Loucy (cell line): ENCODE results near the gene DDX31.

ENCODE experiments used
- H2AFZ ChIP-seq: fragments of 200-600 bp; sonication (generic); 2 replicates; pipeline ENCODE4 v1.6.0; 2016; ENCODE audit warnings: antibody characterized with exemption, mild to moderate bottlenecking, low read length, moderate library complexity
- H3F3A ChIP-seq: fragments of 200-600 bp; 2 replicates; pipeline ENCODE4 v1.6.0; 2016; ENCODE audit warnings: antibody characterized with exemption, low read depth, mild to moderate bottlenecking
- H3K27me3 ChIP-seq: fragments of 200-600 bp; sonication (generic); 2 replicates; pipeline ENCODE4 v1.6.1; 2014; ENCODE audit warnings: low read length, mild to moderate bottlenecking; ENCODE audit not compliant: insufficient read depth, poor library complexity, severe bottlenecking
- H3K36me3 ChIP-seq: fragments of 200-600 bp; sonication (generic); 2 replicates; pipeline ENCODE4 v1.6.1; 2016; ENCODE audit warnings: low read length; ENCODE audit not compliant: insufficient read depth
- H3K4me1 ChIP-seq: fragments of 200-600 bp; sonication (generic); 2 replicates; pipeline ENCODE4 v1.5.1; 2014; ENCODE audit warnings: low read length, mild to moderate bottlenecking; ENCODE audit not compliant: insufficient read depth, poor library complexity, severe bottlenecking
- H3K4me2 ChIP-seq: fragments of 200-600 bp; sonication (generic); 2 replicates; pipeline ENCODE4 v1.6.0; 2014; ENCODE audit warnings: antibody characterized with exemption, low read length, low read depth, mild to moderate bottlenecking; ENCODE audit not compliant: poor library complexity, severe bottlenecking
- H3K4me3 ChIP-seq: fragments of 200-600 bp; sonication (generic); 2 replicates; pipeline ENCODE4 v1.5.1; 2014; ENCODE audit warnings: low read length, mild to moderate bottlenecking, mixed read lengths; ENCODE audit not compliant: poor library complexity, severe bottlenecking
- H3K79me2 ChIP-seq: fragments of 200-600 bp; sonication (generic); 2 replicates; pipeline ENCODE4 v1.6.1; 2014; ENCODE audit warnings: low read length; ENCODE audit not compliant: insufficient read depth
- H3K9ac ChIP-seq: fragments of 200-600 bp; sonication (generic); 2 replicates; pipeline ENCODE4 v1.6.0; 2014; ENCODE audit warnings: mild to moderate bottlenecking, low read depth, low read length, moderate library complexity; ENCODE audit not compliant: poor library complexity, severe bottlenecking
- H3K9me2 ChIP-seq: fragments of 200-600 bp; sonication (generic); replicated peaks from 2 replicates; pipeline ENCODE4 v1.6.1; 2016; ENCODE audit warnings: low read depth, low read length, mixed read lengths
- H3K9me3 ChIP-seq: fragments of 200-600 bp; sonication (generic); 2 replicates; pipeline ENCODE4 v1.6.1; 2014; ENCODE audit warnings: mild to moderate bottlenecking, antibody characterized with exemption, low read length, low read depth; ENCODE audit not compliant: insufficient read depth
- H4K20me1 ChIP-seq: fragments of 200-600 bp; sonication (generic); 2 replicates; pipeline ENCODE4 v1.6.0; 2014; ENCODE audit warnings: antibody characterized with exemption, low read length, mild to moderate bottlenecking; ENCODE audit not compliant: insufficient read depth, poor library complexity, severe bottlenecking
- CTCF ChIP-seq: fragments of 200-600 bp; sonication (generic); conservative IDR thresholded peaks from 2 replicates; pipeline ENCODE4 v1.5.1; 2014; ENCODE audit warnings: mild to moderate bottlenecking, antibody characterized with exemption, low read length
- EZH2phosphoT487 ChIP-seq: fragments of 200-600 bp; IDR thresholded peaks from 2 replicates; pipeline ENCODE4 v1.6.1; 2018; ENCODE audit warnings: antibody characterized with exemption, mild to moderate bottlenecking, moderate library complexity, borderline replicate concordance

DDX31 gene

GRCh38 chr9:132606066-132606465 lies 63.7 kb downstream of the DDX31 start:
- H3F3A ChIP-seq = no peaks in the 10 kb centered on the region
- H3K36me3 ChIP-seq = peaks cover 30% of the 10 kb centered on the region; the same call in 1 of the 2 replicates
- no peak overlapping the region for H2AFZ ChIP-seq
- TF ChIP-seq EZH2phosphoT487 = no peak
- TF ChIP-seq CTCF = no peak
- no peaks in the 10 kb centered on the region for H3K27me3 ChIP-seq
- no peak overlapping the region for H3K4me2 ChIP-seq
- no peaks in the 10 kb centered on the region for H3K9me2 ChIP-seq
- H3K79me2 ChIP-seq = no peaks in the 10 kb centered on the region
- no peak overlapping the region for H3K9ac ChIP-seq
- no peaks in the 10 kb centered on the region for H4K20me1 ChIP-seq
- H3K9me3 ChIP-seq = no peaks in the 10 kb centered on the region
- no peak overlapping the region for H3K4me3 ChIP-seq
- no peaks in the 10 kb centered on the region for H3K4me1 ChIP-seq

- H3K79me2 ChIP-seq = no peaks in the 10 kb centered on the region
- H3F3A ChIP-seq = no peaks in the 10 kb centered on the region
- H3K9me2 ChIP-seq = no peaks in the 10 kb centered on the region
- no peak overlapping the region for H3K9ac ChIP-seq
- no peak for TF ChIP-seq CTCF
- TF ChIP-seq EZH2phosphoT487 = no peak
- H3K4me2 ChIP-seq = no peak overlapping the region
- H2AFZ ChIP-seq = no peak overlapping the region
- H3K9me3 ChIP-seq = no peaks in the 10 kb centered on the region
- no peaks in the 10 kb centered on the region for H3K27me3 ChIP-seq
- peaks cover 30% of the 10 kb centered on the region; the same call in 1 of the 2 replicates for H3K36me3 ChIP-seq
- H3K4me3 ChIP-seq = no peak overlapping the region
- H3K4me1 ChIP-seq = no peaks in the 10 kb centered on the region
- H4K20me1 ChIP-seq = no peaks in the 10 kb centered on the region
Measured at GRCh38 chr9:132605387-132605786, 64.4 kb downstream of the DDX31 start.

- Histone ChIP-seq H3K27me3 (no peaks in the 10 kb centered on the region), H3K9me3 (no peaks in the 10 kb centered on the region), H3K4me1 (no peaks in the 10 kb centered on the region), H3K36me3 (peaks cover 18% of the 10 kb centered on the region; the same call in 1 of the 2 replicates), H3K9ac (no peak overlapping the region), H3K4me2 (no peak overlapping the region), H3K4me3 (no peak overlapping the region), H4K20me1 (no peaks in the 10 kb centered on the region), H3F3A (no peaks in the 10 kb centered on the region), H2AFZ (no peak overlapping the region), H3K9me2 (no peaks in the 10 kb centered on the region), H3K79me2 (no peaks in the 10 kb centered on the region)
- TF ChIP-seq CTCF (no peak), EZH2phosphoT487 (no peak)
Measured at GRCh38 chr9:132602207-132602606, 67.6 kb downstream of the DDX31 start.
